OCI-LY7 (cell line): Measurements from ENCODE around the gene KIAA1586. TPM values are rescaled to one million over a fixed set of nuclear protein-coding genes. Genes with fewer than 3 reads are reported as not detected.

Experiments used
- BruUV-seq: library from RNA; stranded (reverse); fragments of 400-500 nt; replicated peaks from 2 replicates; lab custom pipeline; 2021; lab: Mats Ljungman, UMichigan
- CTCF ChIA-PET: fragments of 300-600 bp; sonication (Branson Sonifier 250); formaldehyde crosslinking; loops from one replicate; lab custom pipeline; 2022; ENCODE audit warnings: antibody characterized with exemption; ENCODE audit not compliant: unreplicated experiment; lab: Charles Lee
- POLR2A ChIA-PET: fragments of 300-600 bp; sonication (Branson Sonifier 250); formaldehyde crosslinking; loops from one replicate; lab custom pipeline; 2022; ENCODE audit warnings: antibody characterized with exemption; lab: Charles Lee
- DNase-seq: peaks from one replicate; pipeline ENCODE4 v3.0.0-alpha.2; 2015; ENCODE audit warnings: low spot score
- H2AFZ ChIP-seq: fragments of 200-600 bp; sonication (generic), shearing (Covaris generic); 2 replicates; pipeline ENCODE4 v1.6.1; 2014; ENCODE audit warnings: mild to moderate bottlenecking, antibody characterized with exemption, low read length, moderate library complexity
- H3K27ac ChIP-seq: fragments of 200-600 bp; sonication (generic); 2 replicates; pipeline ENCODE4 v1.5.1; 2014; ENCODE audit warnings: mixed run types, low read depth, mild to moderate bottlenecking, moderate library complexity, low read length, inconsistent platforms; ENCODE audit not compliant: poor library complexity, severe bottlenecking
- H3K36me3 ChIP-seq: fragments of 200-600 bp; sonication (generic); 2 replicates; pipeline ENCODE4 v1.6.1; 2014; ENCODE audit warnings: mild to moderate bottlenecking, antibody characterized with exemption, low read length, moderate library complexity, mixed read lengths; ENCODE audit not compliant: insufficient read depth
- H3K4me1 ChIP-seq: fragments of 200-600 bp; sonication (generic); 2 replicates; pipeline ENCODE4 v1.5.1; 2014; ENCODE audit warnings: mild to moderate bottlenecking, low read length; ENCODE audit not compliant: insufficient read depth, poor library complexity, severe bottlenecking
- H3K4me2 ChIP-seq: fragments of 200-600 bp; sonication (generic); 2 replicates; pipeline ENCODE4 v1.6.1; 2014; ENCODE audit warnings: mild to moderate bottlenecking, low read length
- H3K4me3 ChIP-seq: fragments of 200-600 bp; sonication (generic); 2 replicates; pipeline ENCODE4 v1.5.1; 2014; ENCODE audit warnings: mild to moderate bottlenecking, low read depth, low read length; ENCODE audit not compliant: poor library complexity, severe bottlenecking
- H3K79me2 ChIP-seq: fragments of 200-600 bp; sonication (generic); 2 replicates; pipeline ENCODE4 v1.6.1; 2016; ENCODE audit warnings: low read depth, mild to moderate bottlenecking, low read length, moderate library complexity, mixed read lengths; ENCODE audit not compliant: insufficient read depth
- H3K9me2 ChIP-seq: fragments of 200-600 bp; sonication (generic); 2 replicates; pipeline ENCODE4 v1.6.1; 2016; ENCODE audit warnings: mild to moderate bottlenecking, low read length, mixed read lengths; ENCODE audit not compliant: insufficient read depth
- H3K9me3 ChIP-seq: fragments of 200-600 bp; sonication (generic); 2 replicates; pipeline ENCODE4 v1.6.1; 2014; ENCODE audit warnings: mild to moderate bottlenecking, mixed run types, low read length, mixed read lengths
- H4K20me1 ChIP-seq: fragments of 200-600 bp; sonication (generic); 2 replicates; pipeline ENCODE4 v1.6.1; 2014; ENCODE audit warnings: mild to moderate bottlenecking, antibody characterized with exemption, low read length, moderate library complexity, mixed read lengths; ENCODE audit not compliant: insufficient read depth
- CTCF ChIP-seq: fragments of 200-600 bp; sonication (generic); conservative IDR thresholded peaks from 2 replicates; pipeline ENCODE4 v1.5.1; 2014; ENCODE audit warnings: mild to moderate bottlenecking, antibody characterized with exemption, low read length, moderate library complexity, mixed read lengths
- EZH2phosphoT487 ChIP-seq: fragments of 200-600 bp; sonication (generic); IDR thresholded peaks from 2 replicates; pipeline ENCODE4 v1.6.1; 2018; ENCODE audit warnings: low read depth, borderline replicate concordance, mild to moderate bottlenecking, mixed run types, antibody characterized with exemption, low read length, moderate library complexity, mixed read lengths
- intact Hi-C: fragments of 100-400 bp; cut with micrococcal nuclease; formaldehyde crosslinking; loops from one replicate; pipeline ENCODE4 v1.10.0; 2022; ENCODE audit not compliant: unreplicated experiment
- total RNA-seq, 2 experiments: library from RNA; depleted of rRNA in 1 of 2; stranded (reverse); fragments of >200 nt in 1 of 2; shearing (Covaris generic) in 1 of 2; gene quantifications; 2 replicates each; pipeline ENCODE4 v1.2.3, GENCODE V29; 2014 to 2022

Gene KIAA1586
- total RNA-seq, 2 experiments from 2014 or later = 14.4 to 25.7 TPM

- H3K36me3 ChIP-seq = peaks cover 49% of the 10 kb centered on the region
- no peaks in the 10 kb centered on the region for H3K9me3 ChIP-seq
- 0 out of 2 replicates have a peak, but pooled peaks cover 5% of the 10 kb centered on the region for H4K20me1 ChIP-seq
- TF ChIP-seq CTCF (no peak), EZH2phosphoT487 (no peak)
- intact Hi-C loops = no loop called here
- POLR2A ChIA-PET = no interaction called here
- no peak overlapping the region for H3K27ac ChIP-seq
- H3K4me3 ChIP-seq = no peak overlapping the region
- no peaks in the 10 kb centered on the region for H3K9me2 ChIP-seq
- CTCF ChIA-PET = no interaction called here
- no peak overlapping the region for H2AFZ ChIP-seq
- DNase-seq = no peak
- BruUV-seq = no TSS peak
- no peaks in the 10 kb centered on the region for H3K79me2 ChIP-seq
- H3K4me1 ChIP-seq = no peaks in the 10 kb centered on the region
- no peak overlapping the region for H3K4me2 ChIP-seq
Observed at GRCh38 chr6:57063847-57064246, 17.4 kb downstream of the KIAA1586 start.

GRCh38 chr6:57064809-57065208 is 18.3 kb downstream of the KIAA1586 start:
- H3K4me2 ChIP-seq = no peak overlapping the region
- H3K4me3 ChIP-seq = no peak overlapping the region
- DNase-seq = no peak
- no peak overlapping the region for H3K27ac ChIP-seq
- BruUV-seq = no TSS peak
- 0 out of 2 replicates have a peak, but pooled peaks cover 5% of the 10 kb centered on the region for H4K20me1 ChIP-seq
- H3K36me3 ChIP-seq = peaks cover 42% of the 10 kb centered on the region
- no peaks in the 10 kb centered on the region for H3K9me2 ChIP-seq
- ChIA-PET CTCF (no interaction called here), POLR2A (no interaction called here)
- no peak overlapping the region for H2AFZ ChIP-seq
- intact Hi-C loops = no loop called here
- no peaks in the 10 kb centered on the region for H3K9me3 ChIP-seq
- no peaks in the 10 kb centered on the region for H3K4me1 ChIP-seq
- H3K79me2 ChIP-seq = no peaks in the 10 kb centered on the region
- TF ChIP-seq EZH2phosphoT487 (no peak), CTCF (no peak)

GRCh38 chr6:57068061-57068460 is 21.6 kb downstream of the KIAA1586 start:
- Histone ChIP-seq H2AFZ (no peak overlapping the region), H4K20me1 (0 out of 2 replicates have a peak, but pooled peaks cover 5% of the 10 kb centered on the region), H3K9me3 (no peaks in the 10 kb centered on the region), H3K36me3 (peaks cover 19% of the 10 kb centered on the region; the same call in 1 of the 2 replicates), H3K4me1 (no peaks in the 10 kb centered on the region), H3K9me2 (no peaks in the 10 kb centered on the region), H3K79me2 (no peaks in the 10 kb centered on the region), H3K4me3 (no peak overlapping the region), H3K4me2 (no peak overlapping the region), H3K27ac (no peak overlapping the region)
- no peak for TF ChIP-seq EZH2phosphoT487
- TF ChIP-seq CTCF = no peak
- POLR2A ChIA-PET = interaction anchor here (0.6 kb wide), 1 partner anchor 104 kb away, joined by 4 read pairs; no protein-coding TSS in a partner anchor
- no TSS peak for BruUV-seq
- intact Hi-C loops = no loop called here
- CTCF ChIA-PET = no interaction called here
- DNase-seq = no peak
